ENCODE results near the gene APP. TPM values are rescaled to one million over a fixed set of nuclear protein-coding genes. Genes with fewer than 3 reads are reported as not detected.

The APP gene
- total RNA-seq, 2 donors from 2014 or later = 267 to 564 TPM

GRCh38 chr21:25838809-25839208 is 331.8 kb downstream of the APP start:
- Histone ChIP-seq H3K9me3 (no peaks in the 10 kb centered on the region), H3K27me3 (replicated peaks; ENCODE audit: insufficient read depth) (no peaks in the 10 kb centered on the region), H3K4me3 (no peak overlapping the region), H3K27ac (no peak overlapping the region), H3K36me3 (no peaks in the 10 kb centered on the region), H3K4me1 (replicated peaks) (no peaks in the 10 kb centered on the region)
- 62% methylated on average over 4 of the region's 4 CpGs for WGBS
- TF ChIP-seq CTCF (IDR thresholded peaks at IDR 0.05) (no peak), POLR2A (IDR thresholded peaks at IDR 0.05) (no peak), POLR2AphosphoS5 (IDR thresholded peaks at IDR 0.05) (no peak)
- DNase-seq (ENCODE audit: low spot score) = no peak
- intact Hi-C loops (cut with DNase I) = no loop called here

- H3K27me3 ChIP-seq (replicated peaks; ENCODE audit: insufficient read depth) = no peaks in the 10 kb centered on the region
- no peak overlapping the region for H3K27ac ChIP-seq
- no peaks in the 10 kb centered on the region for H3K36me3 ChIP-seq
- no peaks in the 10 kb centered on the region for H3K9me3 ChIP-seq
- intact Hi-C loops (cut with DNase I) = no loop called here
- H3K4me3 ChIP-seq = no peak overlapping the region
- H3K4me1 ChIP-seq (replicated peaks) = no peaks in the 10 kb centered on the region
- WGBS = 14% methylated on average over 4 of the region's 4 CpGs
- TF ChIP-seq POLR2A (IDR thresholded peaks at IDR 0.05) = no peak
- TF ChIP-seq CTCF (IDR thresholded peaks at IDR 0.05) = no peak
- TF ChIP-seq POLR2AphosphoS5 (IDR thresholded peaks at IDR 0.05) = no peak
- no peak for DNase-seq (ENCODE audit: low spot score)
Measured at GRCh38 chr21:25837533-25838265, 332.9 kb downstream of the APP start.

GRCh38 chr21:25836396-25836795 is 334.2 kb downstream of the APP start:
- Histone ChIP-seq H3K36me3 (no peaks in the 10 kb centered on the region), H3K4me3 (no peak overlapping the region), H3K9me3 (no peaks in the 10 kb centered on the region), H3K4me1 (replicated peaks) (no peaks in the 10 kb centered on the region), H3K27me3 (replicated peaks; ENCODE audit: insufficient read depth) (no peaks in the 10 kb centered on the region), H3K27ac (no peak overlapping the region)
- TF ChIP-seq CTCF (IDR thresholded peaks at IDR 0.05) (no peak), POLR2A (IDR thresholded peaks at IDR 0.05) (no peak), POLR2AphosphoS5 (IDR thresholded peaks at IDR 0.05) (no peak)
- 83% methylated on average over 2 of the region's 2 CpGs for whole genome bisulfite sequencing
- no peak for DNase-seq (ENCODE audit: low spot score)
- intact Hi-C loops (cut with DNase I) = no loop called here

- 48% methylated on average over 3 of the region's 3 CpGs for WGBS
- intact Hi-C loops (cut with DNase I) = no loop called here
- H3K27ac ChIP-seq = no peak overlapping the region
- no peaks in the 10 kb centered on the region for H3K9me3 ChIP-seq
- TF ChIP-seq POLR2A (IDR thresholded peaks at IDR 0.05) (no peak), CTCF (IDR thresholded peaks at IDR 0.05) (no peak), POLR2AphosphoS5 (IDR thresholded peaks at IDR 0.05) (no peak)
- no peak for DNase-seq (ENCODE audit: low spot score)
- H3K27me3 ChIP-seq (replicated peaks; ENCODE audit: insufficient read depth) = no peaks in the 10 kb centered on the region
- no peaks in the 10 kb centered on the region for H3K4me1 ChIP-seq (replicated peaks)
- no peak overlapping the region for H3K4me3 ChIP-seq
- no peaks in the 10 kb centered on the region for H3K36me3 ChIP-seq
Measured at GRCh38 chr21:25834381-25834780, 336.2 kb downstream of the APP start.

- H3K9me3 ChIP-seq = no peaks in the 10 kb centered on the region
- no peaks in the 10 kb centered on the region for H3K36me3 ChIP-seq
- no peaks in the 10 kb centered on the region for H3K27me3 ChIP-seq (replicated peaks; ENCODE audit: insufficient read depth)
- intact Hi-C loops (cut with DNase I) = no loop called here
- H3K27ac ChIP-seq = no peak overlapping the region
- TF ChIP-seq POLR2AphosphoS5 (IDR thresholded peaks at IDR 0.05) (no peak), POLR2A (IDR thresholded peaks at IDR 0.05) (no peak), CTCF (IDR thresholded peaks at IDR 0.05) (no peak)
- no peak overlapping the region for H3K4me3 ChIP-seq
- WGBS = 91% methylated on average over 2 of the region's 2 CpGs
- H3K4me1 ChIP-seq (replicated peaks) = no peaks in the 10 kb centered on the region
- no peak for DNase-seq (ENCODE audit: low spot score)
Measured at GRCh38 chr21:25831300-25831960, 339.1 kb downstream of the APP start.
